GM21381 (cell line): ENCODE results near the gene TLE6.
"Not testable (repeated sequence)": the region's sequence is repeated elsewhere in the genome, so short reads cannot be mapped to it uniquely, and the experiment has no call there.

Experiments
- ATAC-seq: cut with Tn5 transposase; IDR thresholded peaks from one replicate; pipeline ENCODE4 v1.9.1; 2021; ENCODE audit warnings: mild to moderate bottlenecking, moderate library complexity; ENCODE audit not compliant: unreplicated experiment

The TLE6 gene

DNA sequence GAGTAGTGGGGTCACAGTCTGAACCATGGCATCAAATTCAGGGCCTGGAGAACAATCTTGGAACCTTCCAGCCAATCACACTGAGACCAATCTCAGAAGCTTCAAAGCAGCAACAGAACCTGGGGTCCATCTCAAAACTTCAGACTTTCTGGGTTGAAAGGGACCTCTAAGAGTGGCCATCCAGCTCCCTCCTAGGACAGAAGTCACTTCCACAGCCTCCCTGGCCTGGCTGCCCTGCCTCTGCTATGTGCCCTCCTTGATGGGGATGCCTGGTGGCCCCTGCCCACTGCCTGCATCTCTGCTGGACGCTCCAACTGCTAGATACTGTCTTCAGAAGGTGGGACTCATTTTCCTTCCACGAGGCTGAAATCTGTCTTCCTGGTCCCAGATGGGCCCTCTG lies 49.9 kb downstream of the TLE6 start:
- no peak for ATAC-seq

DNA sequence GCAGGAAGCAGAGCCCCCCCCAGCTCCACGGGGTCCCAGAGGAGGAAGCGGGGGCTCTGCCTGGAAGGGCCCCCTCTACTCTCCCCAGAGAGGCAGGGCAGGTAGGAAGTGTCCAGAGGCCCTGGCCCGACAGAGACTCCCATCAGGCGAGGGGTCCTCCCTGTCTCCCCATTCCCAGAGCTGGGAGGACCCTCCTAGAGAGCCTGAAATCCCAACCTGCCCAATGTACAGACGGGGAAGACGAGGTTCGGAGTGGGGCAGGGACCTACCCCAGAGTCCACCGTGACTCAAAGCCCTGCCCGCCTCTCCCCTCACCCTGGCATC lies 50.6 kb downstream of the TLE6 start:
- no peak for ATAC-seq

DNA sequence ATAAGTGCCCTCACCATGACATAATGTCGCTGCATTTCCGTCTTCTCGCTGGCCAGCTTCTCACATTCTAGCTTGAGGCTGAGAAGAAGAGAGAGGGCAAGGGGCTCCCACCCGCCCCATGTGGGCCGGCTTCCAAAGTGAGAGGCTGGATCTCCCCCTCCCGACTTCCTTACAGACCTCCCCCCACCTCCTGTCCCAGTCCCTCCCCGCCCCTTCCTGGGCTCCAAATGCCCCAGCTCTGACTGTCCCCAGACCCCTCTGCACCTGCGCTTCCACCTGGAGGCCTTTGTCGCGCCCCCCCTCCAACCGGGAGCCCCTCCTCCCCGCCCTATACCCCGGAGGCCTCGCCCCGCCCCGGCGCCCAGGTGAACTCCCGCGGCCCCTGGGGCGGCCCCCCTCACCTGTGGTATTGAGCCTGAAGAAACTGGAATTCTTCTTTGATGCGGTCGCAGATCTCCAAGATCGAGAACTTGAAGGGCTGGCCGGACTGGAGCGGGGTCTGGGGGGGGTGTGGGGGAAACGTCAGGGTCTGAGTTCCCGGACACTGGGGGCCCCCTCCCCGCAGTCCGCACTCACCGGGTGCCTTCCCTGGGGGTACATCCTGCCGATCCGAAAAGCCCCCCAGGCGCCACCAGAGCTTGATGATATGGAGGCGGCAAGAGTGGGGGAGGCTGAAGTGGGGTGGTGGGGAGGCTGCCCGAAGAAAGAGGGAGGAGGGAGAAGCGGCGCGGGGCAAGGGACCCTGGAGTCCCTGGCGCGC lies 51.1 kb downstream of the TLE6 start:
- ATAC-seq = no peak

DNA sequence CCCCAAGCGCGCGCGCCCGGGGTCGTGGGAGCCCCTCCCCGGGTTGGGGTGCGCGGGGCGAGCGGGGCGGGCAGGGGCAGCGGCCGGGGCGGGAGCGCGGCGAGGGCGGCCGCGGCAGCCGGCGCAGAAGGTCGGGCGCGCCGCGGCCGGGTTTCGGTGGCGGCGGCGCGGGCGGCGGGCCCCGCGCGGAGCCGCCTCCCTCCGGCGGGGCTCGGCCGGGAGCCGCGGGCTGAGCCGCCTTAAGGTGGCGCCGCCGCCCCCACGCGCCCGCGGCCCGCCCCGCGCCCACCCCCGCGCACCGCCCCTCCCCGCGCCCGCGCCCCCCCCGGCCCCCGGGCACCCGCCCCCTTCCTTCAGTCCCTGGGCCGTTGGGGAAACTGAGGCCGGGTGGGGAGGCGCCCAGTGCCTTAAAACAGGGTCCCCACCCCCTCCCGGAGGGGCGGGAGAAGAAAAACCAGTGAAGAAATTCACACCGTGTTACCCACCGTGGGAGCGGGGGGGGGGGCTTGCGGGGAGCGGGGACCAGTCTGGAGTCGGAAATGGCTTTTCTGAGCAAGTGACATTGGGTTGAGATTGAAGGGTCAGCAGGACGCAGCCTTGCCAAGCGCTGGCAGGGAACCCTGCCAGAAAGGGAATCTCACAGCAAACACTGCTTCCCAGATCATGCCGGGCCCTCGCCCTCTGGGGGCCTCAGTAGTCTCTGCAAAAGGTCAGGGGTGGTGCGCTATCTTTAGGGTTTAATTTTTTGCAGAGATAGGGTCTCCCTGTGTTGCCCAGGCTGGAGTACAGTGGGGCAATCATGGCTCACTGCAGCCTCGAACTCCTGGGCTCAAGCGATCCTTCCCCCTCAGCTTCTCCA lies 51.9 kb downstream of the TLE6 start, which contains the start of gene TLE2:
Gene TLE2, minus strand, starts transcription at position 216 of the 859 bp plus-strand sequence. CDS start 376 bp downstream, outside the sequence.
- no peak for ATAC-seq

DNA sequence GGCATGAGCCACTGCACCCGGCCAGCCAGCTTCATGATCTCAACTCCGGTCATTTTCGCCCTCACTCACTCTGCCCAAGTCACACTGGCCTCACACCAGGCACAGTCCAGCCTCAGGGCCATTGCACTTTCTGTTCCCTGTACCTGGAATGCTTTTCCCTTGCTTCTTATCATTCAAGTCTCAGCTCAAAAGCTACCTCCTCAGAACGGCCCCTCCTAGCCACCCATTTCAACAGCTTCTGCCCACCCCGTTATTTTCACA lies 54.2 kb downstream of the TLE6 start:
- no peak for ATAC-seq

DNA sequence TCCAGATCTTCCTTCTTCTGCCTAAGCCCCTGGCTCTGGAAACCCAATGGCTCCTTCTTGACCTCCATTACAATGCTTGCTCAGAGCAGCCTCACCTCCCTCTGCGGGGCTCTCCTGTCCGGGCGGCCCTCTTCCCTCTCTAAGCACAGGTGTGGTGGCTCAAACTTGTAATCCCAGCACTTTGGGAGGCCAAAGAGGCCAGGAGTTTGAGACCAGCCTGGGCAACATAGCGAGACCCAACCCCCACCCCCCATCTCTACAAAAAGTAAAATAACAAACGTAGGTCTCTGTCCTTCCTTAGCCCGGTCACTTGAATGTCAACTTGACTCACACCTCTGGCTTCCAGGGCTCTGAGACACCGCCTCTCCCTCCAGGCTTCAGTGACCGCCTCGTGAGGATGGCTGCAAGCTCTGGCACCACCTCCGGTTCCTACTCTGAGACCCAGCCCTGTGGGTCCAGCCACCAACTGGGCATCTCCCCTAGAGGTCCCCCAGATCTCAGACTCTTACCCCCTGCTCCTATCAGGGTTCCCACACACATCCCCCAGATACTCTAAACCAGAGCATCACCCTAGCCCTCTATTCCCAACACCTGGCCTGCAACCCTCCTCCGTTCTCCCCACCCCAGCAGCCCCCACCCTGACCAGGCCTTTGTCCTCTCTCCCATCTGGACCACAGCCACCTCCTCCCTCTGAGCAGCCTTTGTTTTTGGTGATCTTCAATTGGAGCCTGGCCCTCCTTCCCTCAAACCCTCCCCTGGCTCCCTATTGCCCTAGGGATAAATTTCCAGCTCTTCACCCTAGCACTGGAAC lies 56.4 kb downstream of the TLE6 start:
- ATAC-seq = no peak

DNA sequence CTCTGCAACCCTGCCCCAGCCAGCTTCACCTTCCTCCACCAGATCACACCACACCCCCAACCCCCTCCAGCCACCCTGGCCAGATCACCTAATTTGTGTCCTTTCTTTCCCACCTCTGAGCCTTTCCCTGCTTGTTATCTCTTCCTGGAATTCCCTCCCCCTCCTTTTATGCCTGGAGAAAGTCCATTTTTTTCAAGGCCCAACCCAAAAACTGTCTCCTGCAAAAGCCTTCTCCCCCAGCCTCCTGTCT lies 57.0 kb downstream of the TLE6 start:
- no peak for ATAC-seq

DNA sequence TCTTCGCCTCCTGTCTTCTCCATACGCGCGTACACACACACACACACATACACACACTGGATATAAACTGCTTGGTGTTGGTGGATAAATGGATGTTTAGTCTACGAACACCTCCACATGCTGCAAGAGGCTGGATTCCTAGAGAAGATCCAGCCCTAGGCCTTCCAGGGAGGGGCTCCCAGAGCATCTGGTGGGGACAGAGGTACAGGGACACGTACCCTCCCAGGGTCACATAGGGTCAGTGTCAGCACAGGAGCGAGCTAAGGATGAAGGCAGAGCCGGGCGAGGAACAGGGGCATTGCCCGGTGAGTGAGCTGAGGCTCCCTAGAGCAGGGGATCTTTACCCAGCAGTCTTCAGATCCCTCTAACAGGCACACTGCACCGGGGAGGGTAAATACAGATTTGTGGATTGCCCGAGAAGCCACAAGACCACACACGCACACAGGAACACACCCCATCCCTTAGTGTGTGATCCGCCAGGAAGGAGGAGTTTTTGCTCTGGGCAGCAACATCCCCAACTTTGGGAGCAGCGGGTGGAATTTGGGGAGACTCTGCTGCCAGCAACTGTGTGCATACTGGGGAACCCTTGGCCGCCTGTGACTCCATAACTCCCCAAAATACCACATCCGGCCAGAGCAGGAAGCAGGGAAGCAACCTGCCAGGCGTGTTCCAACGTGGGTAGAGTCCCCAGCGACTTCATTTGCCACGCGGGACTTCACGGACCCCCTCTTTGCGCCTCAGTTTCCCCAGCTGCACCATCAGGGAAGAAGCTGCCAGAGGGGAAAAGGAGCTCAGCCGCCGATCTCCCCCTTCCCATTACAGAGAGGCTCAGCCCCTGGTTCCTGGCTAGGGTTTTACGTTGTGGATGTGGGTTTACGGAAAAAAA lies 57.5 kb downstream of the TLE6 start:
- peak; percentile 8 for ATAC-seq

DNA sequence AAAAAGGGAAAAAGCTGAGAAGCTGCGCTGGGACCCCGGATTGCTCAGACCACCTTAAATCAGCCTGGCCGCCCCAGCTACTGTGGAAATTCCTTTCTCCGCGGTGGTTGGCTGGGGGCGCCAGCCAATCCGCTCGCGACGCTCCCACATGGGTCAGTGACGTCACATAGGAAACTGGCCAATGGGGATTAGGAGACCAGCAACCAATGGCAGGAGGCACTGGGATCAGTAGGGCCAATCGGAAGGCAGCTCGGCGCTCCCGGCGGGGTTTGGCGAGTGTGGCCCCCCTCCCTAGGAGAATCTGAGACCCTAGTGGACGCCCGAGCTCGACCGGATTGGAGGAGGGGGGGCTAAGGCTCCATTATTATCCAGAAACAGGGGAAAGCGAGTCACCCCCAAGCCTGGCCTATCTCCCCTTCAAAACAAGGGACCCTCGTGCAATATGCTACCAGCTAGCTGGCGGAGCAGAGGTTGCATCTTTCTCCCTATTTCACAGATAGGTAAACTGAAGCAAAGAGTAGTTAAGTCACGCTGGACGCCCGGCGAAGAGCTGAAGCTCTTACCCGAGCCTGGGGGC lies 58.3 kb downstream of the TLE6 start:
- peak; percentile 79 for ATAC-seq

DNA sequence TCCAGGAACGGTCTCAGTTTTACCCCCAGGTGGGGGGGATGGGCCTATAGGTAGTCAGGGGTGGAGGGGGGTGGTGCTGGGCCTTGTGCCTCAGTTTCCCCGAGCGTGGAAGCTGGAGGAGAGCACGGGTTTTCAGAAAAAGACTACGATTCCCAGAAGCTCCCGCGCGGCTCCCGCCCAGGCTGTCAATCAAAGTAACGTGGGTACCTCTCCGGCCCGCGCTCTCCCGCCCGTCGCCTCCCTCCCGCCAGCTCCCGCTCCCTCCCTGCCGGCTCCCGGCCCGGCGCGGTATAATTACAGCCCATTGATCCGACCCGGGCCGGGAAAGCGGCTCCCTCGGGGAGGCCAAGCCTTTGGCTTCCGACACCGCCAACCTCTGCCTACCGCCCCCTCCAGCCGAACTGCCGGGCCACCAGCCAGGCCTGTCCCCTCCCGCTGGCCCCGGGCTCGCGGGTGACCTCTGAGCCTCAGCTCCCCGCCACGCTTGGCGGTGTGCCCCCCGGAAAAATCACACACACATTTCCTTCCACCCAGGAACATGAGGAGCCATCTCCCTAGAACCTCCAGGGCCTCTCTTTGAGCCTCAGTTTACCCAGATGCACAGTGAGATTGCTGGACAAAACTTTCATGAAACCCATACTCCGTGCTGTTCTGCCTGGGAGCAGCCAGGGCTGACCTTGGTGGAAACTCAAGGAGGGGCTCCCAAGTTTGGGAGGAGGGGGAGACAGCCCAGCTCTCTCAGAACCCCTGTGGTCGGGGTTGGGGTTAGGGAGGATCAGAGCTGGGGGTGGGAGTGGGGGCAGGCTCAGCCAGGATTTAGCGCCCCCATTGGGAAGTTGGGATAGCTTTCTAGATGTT lies 59.0 kb downstream of the TLE6 start:
- peak; percentile 45 for ATAC-seq

DNA sequence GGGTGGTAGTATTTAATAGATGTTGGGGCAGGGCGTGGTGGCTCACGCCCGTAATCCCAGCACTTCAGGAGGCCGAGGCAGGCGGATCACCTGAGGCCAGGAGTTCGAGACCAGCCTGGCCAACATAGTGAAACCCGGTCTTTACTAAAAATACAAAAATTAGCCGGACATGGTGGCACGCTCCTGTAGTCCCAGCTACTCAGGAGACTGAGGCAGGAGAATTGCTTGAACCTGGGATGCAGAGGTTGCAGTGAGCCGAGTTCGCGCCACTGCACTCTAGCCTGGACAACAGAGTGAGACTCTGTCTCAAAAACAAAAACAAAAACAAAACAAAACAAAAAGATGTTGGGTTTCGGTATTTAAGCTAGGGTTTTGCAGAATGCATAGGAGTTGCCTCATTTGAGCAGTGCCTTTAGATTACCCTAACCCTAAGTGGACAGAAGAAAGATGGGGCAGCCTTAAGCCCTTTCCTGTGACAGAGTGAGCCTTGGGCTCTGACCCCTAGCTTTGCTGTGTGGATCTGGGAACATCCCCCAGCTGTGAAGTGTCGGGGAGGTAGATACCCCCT lies 59.7 kb downstream of the TLE6 start:
- not testable (repeated sequence) for ATAC-seq

DNA sequence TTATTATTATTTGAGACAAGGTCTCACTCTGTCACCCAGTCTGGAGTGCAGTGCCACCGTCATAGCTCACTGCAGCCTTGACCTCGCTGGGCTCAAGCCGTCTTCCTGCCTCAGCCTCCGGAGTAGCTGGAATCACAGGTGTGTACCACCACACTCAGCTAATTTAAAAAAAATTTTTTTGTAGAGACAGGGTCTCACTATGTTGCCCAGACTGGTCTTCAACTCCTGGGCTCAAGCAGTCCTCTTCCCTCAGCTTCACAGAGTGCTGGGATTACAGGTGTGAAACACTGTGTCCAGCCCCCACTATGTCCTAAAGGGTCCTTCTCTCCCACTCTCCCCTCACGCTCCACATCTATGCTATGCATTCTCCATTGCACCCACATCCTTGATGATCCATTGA lies 60.9 kb downstream of the TLE6 start:
- no peak for ATAC-seq

DNA sequence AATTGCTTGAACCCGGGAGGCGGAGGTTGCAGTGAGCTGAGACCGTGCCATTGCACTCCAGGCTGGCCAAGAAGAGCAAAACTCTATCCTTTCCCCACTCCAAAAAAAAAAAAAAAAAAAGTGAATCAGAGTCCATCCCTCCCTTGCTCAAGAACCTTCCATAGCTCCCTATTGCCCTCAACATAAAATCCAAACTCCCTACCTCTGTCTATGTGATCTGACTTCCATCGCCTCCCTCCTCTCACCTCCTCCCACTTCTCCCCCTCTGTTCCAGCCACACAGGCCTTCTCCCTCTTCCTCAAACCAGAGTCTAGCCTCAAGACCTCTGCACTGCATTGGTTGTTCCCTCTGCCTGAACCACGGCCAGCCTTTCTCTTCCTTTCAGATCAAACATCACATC lies 61.8 kb downstream of the TLE6 start:
- no peak for ATAC-seq

DNA sequence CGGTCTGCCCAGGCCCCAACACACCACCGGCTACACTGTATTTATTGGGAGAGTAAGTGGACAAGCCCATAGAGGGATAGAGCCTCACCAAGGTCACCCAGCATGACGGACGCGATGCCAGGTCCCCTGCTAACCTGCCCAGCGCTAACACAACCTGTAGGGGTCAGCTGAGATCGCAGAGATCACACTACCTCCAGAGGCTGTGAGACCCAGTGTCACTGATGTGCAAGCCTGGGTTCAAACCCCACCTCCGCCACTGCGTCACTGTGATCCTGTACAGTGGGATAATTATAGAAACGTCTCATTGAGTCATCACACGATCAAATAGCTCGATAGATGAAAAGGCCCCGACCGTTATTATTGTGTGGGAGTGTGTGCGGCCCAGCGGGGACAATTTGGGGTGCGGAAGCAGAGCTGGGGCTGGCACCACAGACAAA lies 62.3 kb downstream of the TLE6 start:
- no peak for ATAC-seq

DNA sequence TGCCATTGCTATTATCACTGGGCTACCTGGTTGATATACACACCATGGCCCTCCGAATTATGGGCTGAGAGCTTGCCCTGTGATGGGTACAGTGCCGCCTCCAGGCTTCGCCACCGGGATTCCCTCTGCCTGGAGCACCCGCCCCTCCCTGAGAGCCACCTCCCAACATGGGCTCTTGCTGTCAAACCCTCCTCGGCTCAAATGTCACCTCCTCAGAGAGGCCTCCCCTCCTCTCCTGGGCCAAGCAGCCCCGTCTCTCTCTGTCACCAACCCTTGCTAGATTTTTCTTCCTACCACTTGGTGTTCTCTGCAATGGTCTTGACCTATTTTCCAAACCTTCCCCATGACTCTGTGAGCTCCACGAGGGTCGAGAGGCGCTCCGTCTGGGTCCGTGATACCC lies 64.0 kb downstream of the TLE6 start:
- ATAC-seq = no peak

DNA sequence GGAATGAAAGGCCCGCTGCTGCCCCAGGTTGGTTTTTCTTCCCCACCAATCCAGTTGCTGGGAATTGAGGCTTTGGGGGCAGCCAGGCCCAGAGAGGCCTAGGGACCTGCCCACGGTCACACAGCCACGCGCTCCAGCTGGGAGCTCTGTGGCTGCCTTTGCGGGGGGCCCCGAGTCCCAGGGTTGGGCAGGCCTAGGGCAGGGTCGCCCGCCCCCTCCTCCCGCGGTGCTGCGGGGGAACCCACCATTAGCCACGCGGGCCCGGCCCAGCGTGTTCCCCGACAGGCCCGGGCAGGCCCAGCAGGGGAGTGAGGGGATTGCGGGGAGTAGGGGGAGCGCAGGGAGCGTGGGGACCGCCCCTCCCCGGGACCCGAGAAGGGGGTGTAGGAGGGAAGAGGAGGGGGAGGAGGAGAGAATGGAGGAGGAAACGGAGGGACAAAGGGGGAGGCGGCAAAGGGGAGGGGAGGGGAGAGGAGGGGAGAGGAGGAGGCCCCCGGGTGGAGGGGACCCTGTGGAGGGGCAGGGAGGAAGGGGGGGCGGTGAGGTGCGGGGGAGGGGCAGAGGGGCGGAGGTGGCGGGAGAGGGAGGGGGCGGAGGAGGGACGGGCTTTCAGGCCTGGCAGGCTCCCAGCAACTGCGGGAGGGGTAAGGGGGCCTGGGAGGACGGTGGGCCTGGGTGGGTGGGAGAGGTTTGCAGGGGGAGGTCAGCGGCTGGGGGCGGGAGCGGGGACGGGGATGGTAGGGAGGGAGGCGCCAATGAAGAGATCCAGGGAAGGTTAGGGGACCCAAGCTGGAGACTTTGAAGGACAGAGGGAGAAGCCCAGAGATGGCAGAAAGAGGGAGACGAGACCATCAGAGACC lies 64.6 kb downstream of the TLE6 start:
- ATAC-seq = no peak

DNA sequence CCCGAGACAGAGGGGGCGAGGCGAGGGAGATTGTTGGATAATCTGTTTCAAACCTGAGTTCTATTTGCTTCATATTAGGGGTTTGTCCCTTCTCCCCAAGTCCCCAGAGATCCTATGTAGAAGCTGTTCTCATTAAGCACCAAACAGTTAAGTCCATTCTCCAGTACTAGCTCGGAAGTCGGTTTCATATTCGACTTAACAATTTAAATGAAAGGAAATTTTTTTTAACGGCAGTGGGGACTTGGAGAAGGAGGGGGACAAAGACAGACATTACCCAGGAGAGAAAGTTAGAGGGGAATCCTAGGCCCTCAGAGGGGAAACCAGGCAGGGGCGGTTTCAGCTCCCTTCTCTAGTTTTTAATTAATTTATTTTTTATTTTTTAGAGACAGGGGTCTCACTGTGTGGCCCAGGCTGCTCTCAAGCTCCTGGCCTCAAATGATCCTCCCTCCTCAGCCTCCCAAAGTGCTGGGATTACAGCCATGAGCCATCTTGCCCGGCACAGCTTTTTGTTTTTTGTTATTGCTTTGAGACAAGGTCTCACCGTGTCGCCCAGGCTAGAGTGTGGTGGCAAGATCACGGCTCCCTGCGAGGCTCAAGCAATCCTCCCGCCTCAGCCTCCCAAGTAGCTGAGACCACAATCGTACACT lies 65.4 kb downstream of the TLE6 start:
- no peak for ATAC-seq
